Measurements from ENCODE around the gene PATE3. TPM values are rescaled to one million over a fixed set of nuclear protein-coding genes. Genes with fewer than 3 reads are reported as not detected.

PATE3 gene
- polyA plus RNA-seq, 1 of the 3 experiments (the other 2 are of a cell fraction) = not detected

DNA sequence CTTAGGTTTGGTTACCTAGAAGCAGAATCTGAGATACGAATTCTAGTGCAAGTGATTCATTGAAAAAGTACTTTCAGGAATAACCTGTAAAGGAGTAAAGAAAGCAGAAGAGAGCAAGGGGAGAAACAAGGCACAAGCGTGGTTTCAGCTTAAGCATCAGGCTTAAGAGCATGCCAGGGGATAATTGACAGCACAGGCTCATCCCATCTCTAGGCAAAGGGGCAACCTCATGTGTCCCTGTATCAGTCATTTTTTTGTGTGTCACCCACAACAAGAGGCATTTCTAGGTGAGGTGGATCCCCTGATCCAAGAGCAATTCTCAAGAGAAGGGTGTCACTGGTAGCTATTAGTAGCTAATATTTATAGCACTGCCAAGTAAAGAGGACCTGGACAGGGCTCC lies 17.3 kb upstream of the PATE3 start:
- POLR2A ChIA-PET = no interaction called here
- H3K4me1 ChIP-seq (ENCODE audit: control insufficient read depth in 1 of 2, insufficient read depth in 2 of 2, low read depth in 1 of 2, low read length in 1 of 2) = peaks cover 0 to 17% of the 10 kb centered on the region in 2 experiments; a peak in 2 of 4 replicates
- no peaks in the 10 kb centered on the region for H3K79me2 ChIP-seq (ENCODE audit: insufficient read depth)
- no peak overlapping the region for H3K4me2 ChIP-seq
- H3K9me3 ChIP-seq = no peaks in the 10 kb centered on the region
- CTCF ChIA-PET = interaction anchor here (1.0 kb wide), 1 partner anchor 46 kb away, joined by 3 read pairs; no protein-coding TSS in a partner anchor
- H3K4me3 ChIP-seq (ENCODE audit: low read depth in 2 of 2, low read length in 1 of 2) = no peak overlapping the region
- H3K27me3 ChIP-seq (ENCODE audit: insufficient read depth) = no peaks in the 10 kb centered on the region
- no peak overlapping the region for H3K9ac ChIP-seq
- no peaks in the 10 kb centered on the region for H3K9me2 ChIP-seq
- TF ChIP-seq MAX (IDR thresholded peaks at IDR 0.05; ENCODE audit: low read depth) (no peak), EP300 (IDR thresholded peaks at IDR 0.05; ENCODE audit: borderline replicate concordance in 1 of 2, low read depth in 1 of 2, low read length in 1 of 2) (no peak)
- no peaks in the 10 kb centered on the region for H3K36me3 ChIP-seq (replicated peaks in 1 of 2; ENCODE audit: control insufficient read depth in 1 of 2, insufficient read depth in 2 of 2, low read length in 1 of 2)
- no peak for DNase-seq
- H3K27ac ChIP-seq (ENCODE audit: low read depth in 2 of 2, low read length in 1 of 2) = no peak overlapping the region
- H3F3A ChIP-seq (replicated peaks; ENCODE audit: insufficient read depth) = peaks cover 22% of the 10 kb centered on the region
- 31% methylated on average over 2 of the region's 2 CpGs for WGBS (ENCODE audit: low lambda C conversion rate)
- no peak overlapping the region for H2AFZ ChIP-seq (ENCODE audit: low read depth)
- no peaks in the 10 kb centered on the region for H4K20me1 ChIP-seq (ENCODE audit: insufficient read depth)

GRCh38 chr11:125772834-125773505 lies 15.0 kb upstream of the PATE3 start:
- WGBS (ENCODE audit: low lambda C conversion rate) = 0% methylated on average over 3 of the region's 3 CpGs
- peak overlapping the region; percentile 52 for H3K4me2 ChIP-seq
- TF ChIP-seq YY1 (IDR thresholded peaks at IDR 0.05; ENCODE audit: low read depth) (no peak), TCF12 (IDR thresholded peaks at IDR 0.05) (peak; percentile 62), ELF1 (IDR thresholded peaks at IDR 0.05) (no peak), RAD21 (IDR thresholded peaks at IDR 0.05; ENCODE audit: low read length) (no peak), FOXM1 (IDR thresholded peaks at IDR 0.05; ENCODE audit: low read depth) (peak; percentile 21; the same call in 1 of the 2 replicates), RCOR1 (IDR thresholded peaks at IDR 0.05; ENCODE audit: low read length) (no peak), CTCF (IDR thresholded peaks at IDR 0.05) (no peak), MAX (IDR thresholded peaks at IDR 0.05; ENCODE audit: low read depth) (0 out of 2 replicates have a peak, but pooled peaks have one; percentile 35), SIN3A (IDR thresholded peaks at IDR 0.05; ENCODE audit: borderline replicate concordance, low read depth, low read length) (no peak), GATA2 (CRISPR knock-in tag; IDR thresholded peaks at IDR 0.05) (no peak), GABPA (IDR thresholded peaks at IDR 0.05; ENCODE audit: low read depth) (no peak), NRF1 (IDR thresholded peaks at IDR 0.05; ENCODE audit: low read depth, low read length) (no peak), RXRA (IDR thresholded peaks at IDR 0.05; ENCODE audit: borderline replicate concordance, low read depth) (no peak), JUND (IDR thresholded peaks at IDR 0.05) (peak; percentile 59), MXI1 (IDR thresholded peaks at IDR 0.05; ENCODE audit: low read depth, low read length) (no peak), ZBTB33 (IDR thresholded peaks at IDR 0.05; ENCODE audit: borderline replicate concordance, low read depth) (no peak), EP300 (IDR thresholded peaks at IDR 0.05; ENCODE audit: borderline replicate concordance in 1 of 2, low read depth in 1 of 2, low read length in 1 of 2) (peak in 1 of 2 experiments; percentile 54; a peak in 1 of 4 replicates), TAF1 (IDR thresholded peaks at IDR 0.05; ENCODE audit: borderline replicate concordance, low read depth, low read length) (no peak), NFIC (IDR thresholded peaks at IDR 0.05; ENCODE audit: borderline replicate concordance) (peak; percentile 86; the same call in 1 of the 2 replicates), CHD2 (IDR thresholded peaks at IDR 0.05; ENCODE audit: low read length, partially characterized antibody) (no peak)
- TF ChIP-seq, protein P1, sequence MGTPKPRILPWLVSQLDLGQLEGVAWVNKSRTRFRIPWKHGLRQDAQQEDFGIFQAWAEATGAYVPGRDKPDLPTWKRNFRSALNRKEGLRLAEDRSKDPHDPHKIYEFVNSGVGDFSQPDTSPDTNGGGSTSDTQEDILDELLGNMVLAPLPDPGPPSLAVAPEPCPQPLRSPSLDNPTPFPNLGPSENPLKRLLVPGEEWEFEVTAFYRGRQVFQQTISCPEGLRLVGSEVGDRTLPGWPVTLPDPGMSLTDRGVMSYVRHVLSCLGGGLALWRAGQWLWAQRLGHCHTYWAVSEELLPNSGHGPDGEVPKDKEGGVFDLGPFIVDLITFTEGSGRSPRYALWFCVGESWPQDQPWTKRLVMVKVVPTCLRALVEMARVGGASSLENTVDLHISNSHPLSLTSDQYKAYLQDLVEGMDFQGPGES (IDR thresholded peaks at IDR 0.05; ENCODE audit: low read depth, low read length) = no peak
- TF ChIP-seq, protein P2, sequence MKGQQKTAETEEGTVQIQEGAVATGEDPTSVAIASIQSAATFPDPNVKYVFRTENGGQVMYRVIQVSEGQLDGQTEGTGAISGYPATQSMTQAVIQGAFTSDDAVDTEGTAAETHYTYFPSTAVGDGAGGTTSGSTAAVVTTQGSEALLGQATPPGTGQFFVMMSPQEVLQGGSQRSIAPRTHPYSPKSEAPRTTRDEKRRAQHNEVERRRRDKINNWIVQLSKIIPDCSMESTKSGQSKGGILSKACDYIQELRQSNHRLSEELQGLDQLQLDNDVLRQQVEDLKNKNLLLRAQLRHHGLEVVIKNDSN (IDR thresholded peaks at IDR 0.05; ENCODE audit: borderline replicate concordance, low read depth) = no peak

More at GRCh38 chr11:125772834-125773505, 15.0 kb upstream of the PATE3 start:
- CTCF ChIA-PET = no interaction called here
- POLR2A ChIA-PET = no interaction called here
- no peaks in the 10 kb centered on the region for H3K9me2 ChIP-seq
- no peaks in the 10 kb centered on the region for H3K79me2 ChIP-seq (ENCODE audit: insufficient read depth)
- DNase-seq = no peak
- H3K4me1 ChIP-seq (ENCODE audit: control insufficient read depth in 1 of 2, insufficient read depth in 2 of 2, low read depth in 1 of 2, low read length in 1 of 2) = peaks cover 0 to 29% of the 10 kb centered on the region in 2 experiments; a peak in 2 of 4 replicates
- H3K27me3 ChIP-seq (ENCODE audit: insufficient read depth) = no peaks in the 10 kb centered on the region
- peak overlapping the region in 1 of 2 experiments; percentile 68; a peak in 3 of 4 replicates for H3K27ac ChIP-seq (ENCODE audit: low read depth in 2 of 2, low read length in 1 of 2)
- H3K9me3 ChIP-seq = no peaks in the 10 kb centered on the region
- H3K9ac ChIP-seq = peak overlapping the region; percentile 29; the same call in 1 of the 2 replicates
- H3K36me3 ChIP-seq (replicated peaks in 1 of 2; ENCODE audit: control insufficient read depth in 1 of 2, insufficient read depth in 2 of 2, low read length in 1 of 2) = no peaks in the 10 kb centered on the region
- H3F3A ChIP-seq (replicated peaks; ENCODE audit: insufficient read depth) = peaks cover 22% of the 10 kb centered on the region
- no peaks in the 10 kb centered on the region for H4K20me1 ChIP-seq (ENCODE audit: insufficient read depth)
- H3K4me3 ChIP-seq (ENCODE audit: low read depth in 2 of 2, low read length in 1 of 2) = no peak overlapping the region
- H2AFZ ChIP-seq (ENCODE audit: low read depth) = peak overlapping the region; percentile 18; the same call in 1 of the 2 replicates

Measured in SK-N-SH (cell line).